ENCODE results near the gene AHCTF1. TPM values are rescaled to one million over a fixed set of nuclear protein-coding genes. Genes with fewer than 3 reads are reported as not detected.

AHCTF1 gene, protein sequence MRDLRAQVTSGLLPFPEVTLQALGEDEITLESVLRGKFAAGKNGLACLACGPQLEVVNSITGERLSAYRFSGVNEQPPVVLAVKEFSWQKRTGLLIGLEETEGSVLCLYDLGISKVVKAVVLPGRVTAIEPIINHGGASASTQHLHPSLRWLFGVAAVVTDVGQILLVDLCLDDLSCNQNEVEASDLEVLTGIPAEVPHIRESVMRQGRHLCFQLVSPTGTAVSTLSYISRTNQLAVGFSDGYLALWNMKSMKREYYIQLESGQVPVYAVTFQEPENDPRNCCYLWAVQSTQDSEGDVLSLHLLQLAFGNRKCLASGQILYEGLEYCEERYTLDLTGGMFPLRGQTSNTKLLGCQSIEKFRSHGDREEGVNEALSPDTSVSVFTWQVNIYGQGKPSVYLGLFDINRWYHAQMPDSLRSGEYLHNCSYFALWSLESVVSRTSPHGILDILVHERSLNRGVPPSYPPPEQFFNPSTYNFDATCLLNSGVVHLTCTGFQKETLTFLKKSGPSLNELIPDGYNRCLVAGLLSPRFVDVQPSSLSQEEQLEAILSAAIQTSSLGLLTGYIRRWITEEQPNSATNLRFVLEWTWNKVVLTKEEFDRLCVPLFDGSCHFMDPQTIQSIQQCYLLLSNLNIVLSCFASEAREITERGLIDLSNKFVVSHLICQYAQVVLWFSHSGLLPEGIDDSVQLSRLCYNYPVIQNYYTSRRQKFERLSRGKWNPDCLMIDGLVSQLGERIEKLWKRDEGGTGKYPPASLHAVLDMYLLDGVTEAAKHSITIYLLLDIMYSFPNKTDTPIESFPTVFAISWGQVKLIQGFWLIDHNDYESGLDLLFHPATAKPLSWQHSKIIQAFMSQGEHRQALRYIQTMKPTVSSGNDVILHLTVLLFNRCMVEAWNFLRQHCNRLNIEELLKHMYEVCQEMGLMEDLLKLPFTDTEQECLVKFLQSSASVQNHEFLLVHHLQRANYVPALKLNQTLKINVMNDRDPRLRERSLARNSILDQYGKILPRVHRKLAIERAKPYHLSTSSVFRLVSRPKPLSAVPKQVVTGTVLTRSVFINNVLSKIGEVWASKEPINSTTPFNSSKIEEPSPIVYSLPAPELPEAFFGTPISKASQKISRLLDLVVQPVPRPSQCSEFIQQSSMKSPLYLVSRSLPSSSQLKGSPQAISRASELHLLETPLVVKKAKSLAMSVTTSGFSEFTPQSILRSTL (N-terminal part only)
- total RNA-seq (2011; cell fraction: chromatin; rRNA removed; ENCODE audit: low replicate concordance), result 56.4 and 208 TPM in 2 replicates
- total RNA-seq (2011; cell fraction: nucleolus; rRNA removed), result 25.7 and 46.8 TPM in 2 replicates
- total RNA-seq (2011; cell fraction: nucleoplasm; rRNA removed), result 71.2 and 79.8 TPM in 2 replicates
- total RNA-seq (2014; rRNA removed), result 46.2 and 49.6 TPM in 2 replicates
- 97.4 and 99.7 TPM in 2 replicates for total RNA-seq (2014; rRNA removed; fragmentation: Illumina TruSeq; extraction: Trizol)
- total RNA-seq (2015; rRNA removed; fragmentation: Illumina TruSeq; extraction: Trizol), result 92.6 and 102 TPM in 2 replicates
- 62.6 and 69.8 TPM in 2 replicates for total RNA-seq (2021)
- 31.2 and 47.6 TPM in 2 replicates for polyA plus RNA-seq (2011; rRNA removed)
- 9.3 and 16.0 TPM in 2 replicates for polyA plus RNA-seq (2011; cell fraction: cytosol; rRNA removed)
- polyA plus RNA-seq (2011; cell fraction: nucleus; rRNA removed), result 37.7 and 54.5 TPM in 2 replicates
- polyA plus RNA-seq (2012), result 27.4 and 31.3 TPM in 2 replicates
- polyA plus RNA-seq (2014; fragmentation: Illumina TruSeq; extraction: Trizol), result 69.0 and 88.0 TPM in 2 replicates
- 10 to 100 TPM in 1 of 2 experiments, 1 to 10 TPM in 1; 9.4 to 15.4 TPM for polyA plus RNA-seq (2014; fragmentation: Nextera tagmentation; extraction: Ambion mirVana)
- polyA plus RNA-seq (2014; rRNA removed), result 44.6 and 46.1 TPM in 2 replicates
- 132 and 152 TPM in 2 replicates for polyA minus RNA-seq (2011; rRNA and poly(A)+ RNA removed)
- 40.0 and 55.9 TPM in 2 replicates for polyA minus RNA-seq (2011; cell fraction: cytosol; rRNA and poly(A)+ RNA removed)
- 68.8 and 102 TPM in 2 replicates for polyA minus RNA-seq (2011; cell fraction: nucleus; rRNA and poly(A)+ RNA removed)
- Bru-seq, nascent RNA, result percentile 96 among the genes with signal in this experiment
- percentile 98 among the genes with signal in this experiment for BruChase-seq, experiment 1, labeled RNA remaining after a 2-hour chase
- percentile 98 among the genes with signal in this experiment for BruChase-seq, experiment 2, labeled RNA remaining after a 6-hour chase
- long read RNA-seq, experiment 1, full-length matches to known transcripts, result 29 of 125 reads
- long read RNA-seq, experiment 1, partial matches to known transcripts, result 65 of 125 reads
- long read RNA-seq, experiment 1, other reads (novel, unspliced or antisense), result 31 of 125 reads
- long read RNA-seq, experiment 2, full-length matches to known transcripts, result 10 of 40 reads
- long read RNA-seq, experiment 2, partial matches to known transcripts, result 16 of 40 reads
- long read RNA-seq, experiment 2, other reads (novel, unspliced or antisense), result 14 of 40 reads
- long read RNA-seq, experiment 3, partial matches to known transcripts, result 8 of 12 reads
- long read RNA-seq, experiment 3, other reads (novel, unspliced or antisense), result 4 of 12 reads

DNA sequence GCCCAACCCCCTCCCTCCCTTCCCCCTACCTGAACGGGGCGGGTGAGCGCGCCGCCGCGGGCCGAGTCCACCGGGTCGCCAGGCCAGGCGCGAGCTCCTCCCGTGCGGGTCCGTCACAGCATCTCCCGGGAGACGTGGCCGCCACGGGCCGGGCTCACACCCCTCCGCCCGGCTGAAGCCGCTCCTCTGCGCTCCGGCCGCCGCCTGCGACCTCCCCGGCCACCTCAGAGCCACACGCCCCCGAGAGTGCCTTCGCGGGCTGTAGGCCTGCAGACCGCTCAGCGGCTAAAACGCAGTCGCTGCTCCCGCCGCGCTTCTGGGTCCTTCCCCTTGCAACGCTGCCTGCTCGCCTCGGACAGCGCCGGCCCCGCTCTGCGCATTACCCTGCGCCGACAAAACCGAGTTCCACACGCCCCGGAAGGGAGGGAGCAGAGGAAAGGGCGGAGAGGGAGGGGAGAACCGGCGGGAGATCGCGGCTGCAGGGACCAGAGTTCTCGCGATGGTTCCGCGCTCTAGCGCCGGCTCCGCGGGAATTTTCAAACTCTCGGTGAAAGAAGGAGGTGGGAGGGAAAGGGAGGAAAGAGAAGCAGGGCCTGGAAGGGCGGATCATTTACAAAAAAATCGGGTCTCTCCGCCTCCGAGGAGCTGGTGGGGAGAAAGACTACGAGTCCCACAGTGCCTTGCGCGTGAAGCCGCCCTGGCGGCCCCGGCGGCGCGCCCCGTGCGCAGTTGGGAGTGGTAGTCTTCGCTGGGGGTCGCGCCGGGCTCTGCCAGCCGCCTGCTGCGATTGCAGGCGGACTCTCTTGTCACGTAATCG lies at the start of gene AHCTF1:
Gene AHCTF1, minus strand, starts transcription at position 400 of the 817 bp plus-strand sequence. CDS start 13,578 bp downstream, outside the sequence.
- Histone ChIP-seq H3K4me3 (peak within 1 kb of the TSS; percentile 97), H3K9me1 (ENCODE audit: control insufficient read depth, insufficient read depth, low read length) (no peaks in the 10 kb centered on the region), H4K20me1 (replicated peaks; ENCODE audit: control insufficient read depth, insufficient read depth, low read length) (peaks cover 4% of the 10 kb centered on the region; the same call in 1 of the 2 replicates), H3K27me3 (ENCODE audit: control insufficient read depth in 2 of 2, insufficient read depth in 2 of 2, low read length in 2 of 2) (no peaks in the 10 kb centered on the region), H3K9ac (ENCODE audit: insufficient read depth in 1 of 2, low read depth in 2 of 2, low read length in 2 of 2) (peak within 1 kb of the TSS; percentile 94 to 100), H3K9me3 (replicated peaks; ENCODE audit: control insufficient read depth, insufficient read depth, low read depth, low read length) (0 out of 2 replicates have a peak, but pooled peaks cover 2% of the 10 kb centered on the region), H2AFZ (ENCODE audit: low read depth, low read length) (peak within 1 kb of the TSS; percentile 95), H3K79me2 (ENCODE audit: control insufficient read depth, insufficient read depth, low read length) (peaks cover 48% of the 10 kb centered on the region), H3K4me2 (ENCODE audit: insufficient read depth, low read length) (peak within 1 kb of the TSS; percentile 96), H3K4me1 (replicated peaks in 1 of 2; ENCODE audit: control insufficient read depth in 2 of 2, insufficient read depth in 2 of 2, low read length in 2 of 2) (peaks cover 5 to 11% of the 10 kb centered on the region in 2 experiments; a peak in 4 of 5 replicates), H3K36me3 (ENCODE audit: control insufficient read depth, insufficient read depth, low read length) (peaks cover 27% of the 10 kb centered on the region), H3K27ac (ENCODE audit: extremely low read depth, low read depth, low read length) (peak within 1 kb of the TSS; percentile 94)
- ChIA-PET CTCF (ENCODE audit: low intra/inter-chr PET ratio) (interaction anchor here (0.6 kb wide), 1 partner anchor 22 kb away, joined by 4 read pairs; no protein-coding TSS in a partner anchor), POLR2A (interaction anchor here (0.6 to 2.5 kb wide), 11 partner anchors 13 to 1140 kb away, joined by 3 to 12 read pairs (median 4); partner anchors contain the start of gene ZNF695)
- DNase-seq (ENCODE audit: extremely low read depth in 1 of 4, low spot score in 3 of 4) (peak; percentile 95 to 98 (median 96)), ATAC-seq (peak; percentile 95), FAIRE-seq (peak; percentile 94)
- WGBS (ENCODE audit: insufficient coverage, low coverage, missing lambda C conversion rate), result under 1% methylated on average over 59 of the region's 90 CpGs
- in situ Hi-C loops (cut with MboI), result no loop called here
- TSS peak; percentile 88 for BruUV-seq (replicated peaks)
- intact Hi-C loops (cut with micrococcal nuclease), result loop anchor here (10.0 kb wide), 1 partner anchor 367 kb away; the partner anchor contains the start of genes CNST and TFB2M
- TF ChIP-seq NFXL1 (CRISPR knock-in tag; IDR thresholded peaks at IDR 0.05) (no peak), FOXK2 (conservative IDR thresholded peaks at IDR 0.05 in 1 of 2, IDR thresholded peaks at IDR 0.05 in 1 of 2; ENCODE audit: low read depth in 2 of 2) (peak in 1 of 2 experiments; percentile 57; a peak in 2 of 4 replicates), KAT7 (CRISPR knock-in tag; IDR thresholded peaks at IDR 0.05; ENCODE audit: borderline replicate concordance) (peak; percentile 77; the same call in 1 of the 2 replicates), E2F3 (CRISPR knock-in tag; IDR thresholded peaks at IDR 0.05) (peak; percentile 73), NEUROD1 (IDR thresholded peaks at IDR 0.05; ENCODE audit: borderline replicate concordance, low read depth, low read length, partially characterized antibody) (peak; percentile 64)
- TF ChIP-seq, protein P1, sequence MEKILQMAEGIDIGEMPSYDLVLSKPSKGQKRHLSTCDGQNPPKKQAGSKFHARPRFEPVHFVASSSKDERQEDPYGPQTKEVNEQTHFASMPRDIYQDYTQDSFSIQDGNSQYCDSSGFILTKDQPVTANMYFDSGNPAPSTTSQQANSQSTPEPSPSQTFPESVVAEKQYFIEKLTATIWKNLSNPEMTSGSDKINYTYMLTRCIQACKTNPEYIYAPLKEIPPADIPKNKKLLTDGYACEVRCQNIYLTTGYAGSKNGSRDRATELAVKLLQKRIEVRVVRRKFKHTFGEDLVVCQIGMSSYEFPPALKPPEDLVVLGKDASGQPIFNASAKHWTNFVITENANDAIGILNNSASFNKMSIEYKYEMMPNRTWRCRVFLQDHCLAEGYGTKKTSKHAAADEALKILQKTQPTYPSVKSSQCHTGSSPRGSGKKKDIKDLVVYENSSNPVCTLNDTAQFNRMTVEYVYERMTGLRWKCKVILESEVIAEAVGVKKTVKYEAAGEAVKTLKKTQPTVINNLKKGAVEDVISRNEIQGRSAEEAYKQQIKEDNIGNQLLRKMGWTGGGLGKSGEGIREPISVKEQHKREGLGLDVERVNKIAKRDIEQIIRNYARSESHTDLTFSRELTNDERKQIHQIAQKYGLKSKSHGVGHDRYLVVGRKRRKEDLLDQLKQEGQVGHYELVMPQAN (IDR thresholded peaks at IDR 0.05; ENCODE audit: borderline replicate concordance), result peak; percentile 86
- TF ChIP-seq, protein P2, sequence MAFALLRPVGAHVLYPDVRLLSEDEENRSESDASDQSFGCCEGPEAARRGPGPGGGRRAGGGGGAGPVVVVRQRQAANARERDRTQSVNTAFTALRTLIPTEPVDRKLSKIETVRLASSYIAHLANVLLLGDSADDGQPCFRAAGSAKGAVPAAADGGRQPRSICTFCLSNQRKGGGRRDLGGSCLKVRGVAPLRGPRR (CRISPR knock-in tag; IDR thresholded peaks at IDR 0.05), result no peak

Measured in K562 (cell line).